IMR-90 (cell line): ENCODE data around the gene KAZALD1. TPM values are rescaled to one million over a fixed set of nuclear protein-coding genes. Genes with fewer than 3 reads are reported as not detected.

Experiments
- ATAC-seq: fragments of 200-7000 bp; cut with Tn5 transposase; 2 replicates; pipeline ENCODE4 v1.9.1; 2020; ENCODE audit warnings: low read depth, mild to moderate bottlenecking, moderate library complexity
- BruUV-seq: library from RNA; stranded (reverse); fragments of 400-500 nt; replicated peaks from 2 replicates; lab custom pipeline; 2021; lab: Mats Ljungman, UMichigan
- CTCF ChIA-PET: fragments of 300-600 bp; formaldehyde crosslinking; extraction: SDS; loops from one replicate; lab custom pipeline; 2021; ENCODE audit warnings: antibody characterized with exemption; lab: Yijun Ruan, JAX
- POLR2A ChIA-PET: fragments of 300-600 bp; sonication (Branson Sonifier 250); formaldehyde crosslinking; loops from one replicate; lab custom pipeline; 2022; ENCODE audit warnings: antibody characterized with exemption; ENCODE audit not compliant: unreplicated experiment; lab: Charles Lee
- DNase-seq: peaks from one replicate; pipeline ENCODE4 v3.0.0; 2013
- H2AFZ ChIP-seq: replicated peaks from 2 replicates; pipeline ENCODE3; 2013; ENCODE audit warnings: low read length, mild to moderate bottlenecking; ENCODE audit not compliant: poor library complexity
- H2AK5ac ChIP-seq: 2 replicates; pipeline ENCODE4 v1.6.1; 2013; ENCODE audit warnings: low read depth, low read length, inconsistent platforms
- H2AK9ac ChIP-seq: replicated peaks from 2 replicates; pipeline ENCODE3; 2013; ENCODE audit warnings: mild to moderate bottlenecking, low read depth, low read length, moderate library complexity; ENCODE audit not compliant: poor library complexity
- H2BK120ac ChIP-seq: 2 replicates; pipeline ENCODE4 v1.6.1; 2013; ENCODE audit warnings: low read depth, low read length, inconsistent platforms
- H2BK15ac ChIP-seq: 3 replicates; pipeline ENCODE4 v1.6.1; 2013; ENCODE audit warnings: low read depth, low read length, inconsistent platforms
- H2BK20ac ChIP-seq: 2 replicates; pipeline ENCODE4 v1.6.1; 2013; ENCODE audit warnings: low read depth, mild to moderate bottlenecking, inconsistent platforms, low read length, moderate library complexity
- H2BK5ac ChIP-seq: 2 replicates; pipeline ENCODE4 v1.6.1; 2013; ENCODE audit warnings: mild to moderate bottlenecking, low read depth, low read length, inconsistent platforms; ENCODE audit not compliant: poor library complexity, severe bottlenecking
- H3K14ac ChIP-seq: replicated peaks from 2 replicates; pipeline ENCODE4 v1.6.1; 2013; ENCODE audit warnings: low read depth, low read length, inconsistent platforms
- H3K18ac ChIP-seq: 2 replicates; pipeline ENCODE4 v1.6.1; 2013; ENCODE audit warnings: low read depth, low read length, control low read depth
- H3K23ac ChIP-seq: 2 replicates; pipeline ENCODE4 v1.6.1; 2013; ENCODE audit warnings: low read depth, low read length, inconsistent platforms
- H3K27ac ChIP-seq: 2 replicates; pipeline ENCODE4 v1.5.1; 2013; ENCODE audit warnings: mild to moderate bottlenecking, control low read depth, low read length; ENCODE audit not compliant: insufficient read depth
- H3K27me3 ChIP-seq: 2 replicates; pipeline ENCODE4 v1.6.1; 2013; ENCODE audit warnings: low read length; ENCODE audit not compliant: control insufficient read depth, insufficient read depth
- H3K36me3 ChIP-seq: 2 replicates; pipeline ENCODE4 v1.6.1; 2013; ENCODE audit warnings: low read length, mixed read lengths; ENCODE audit not compliant: control insufficient read depth, insufficient read depth
- H3K4ac ChIP-seq: 2 replicates; pipeline ENCODE4 v1.6.1; 2013; ENCODE audit warnings: low read depth, low read length, inconsistent platforms
- H3K4me1 ChIP-seq: 2 replicates; pipeline ENCODE4 v1.6.1; 2013; ENCODE audit warnings: low read length, mixed read lengths; ENCODE audit not compliant: control insufficient read depth, insufficient read depth
- H3K4me2 ChIP-seq: 2 replicates; pipeline ENCODE4 v1.6.1; 2013; ENCODE audit warnings: low read depth, mild to moderate bottlenecking, control low read depth, low read length, moderate library complexity
- H3K4me3 ChIP-seq: 2 replicates; pipeline ENCODE4 v1.5.1; 2013; ENCODE audit warnings: low read depth, mild to moderate bottlenecking, control low read depth, low read length, moderate library complexity; ENCODE audit not compliant: insufficient read depth
- H3K56ac ChIP-seq: 2 replicates; pipeline ENCODE4 v1.6.1; 2013; ENCODE audit warnings: low read length, inconsistent platforms; ENCODE audit not compliant: insufficient read depth; ENCODE audit errors: extremely low read depth
- H3K79me1 ChIP-seq, 2 experiments: 2 replicates each; pipeline ENCODE4 v1.6.1; 2013; ENCODE audit warnings: low read length in 2 of 2, inconsistent platforms in 1 of 2, low read depth in 1 of 2
- H3K9ac ChIP-seq: 2 replicates; pipeline ENCODE4 v1.6.1; 2013; ENCODE audit warnings: low read depth, low read length, control low read depth
- H3K9me1 ChIP-seq: 2 replicates; pipeline ENCODE4 v1.6.1; 2013; ENCODE audit warnings: low read length, inconsistent platforms; ENCODE audit not compliant: insufficient read depth
- H3K9me3 ChIP-seq: 2 replicates; pipeline ENCODE4 v1.6.1; 2013; ENCODE audit warnings: low read length; ENCODE audit not compliant: control insufficient read depth, insufficient read depth
- H4K20me1 ChIP-seq: 2 replicates; pipeline ENCODE4 v1.6.1; 2013; ENCODE audit warnings: low read length, inconsistent platforms; ENCODE audit not compliant: insufficient read depth
- H4K5ac ChIP-seq: 2 replicates; pipeline ENCODE4 v1.6.1; 2013; ENCODE audit warnings: mild to moderate bottlenecking, low read depth, low read length, control low read depth
- H4K8ac ChIP-seq, 2 experiments: 2 replicates each; pipeline ENCODE4 v1.6.1; 2013; ENCODE audit warnings: low read depth in 2 of 2, low read length in 2 of 2, control low read depth in 1 of 2, inconsistent platforms in 1 of 2
- H4K91ac ChIP-seq: 2 replicates; pipeline ENCODE4 v1.6.1; 2013; ENCODE audit warnings: low read depth, low read length, inconsistent platforms; ENCODE audit not compliant: insufficient read depth
- BHLHE40 ChIP-seq: fragments of 150-350 bp; IDR thresholded peaks from 2 replicates; pipeline ENCODE4 v1.6.1; 2016; ENCODE audit warnings: mild to moderate bottlenecking, low read depth, low read length
- CHD1 ChIP-seq: IDR thresholded peaks from 2 replicates; pipeline ENCODE4 v1.6.1; 2012; ENCODE audit warnings: low read depth, low read length, improper control_type of control experiment
- RCOR1 ChIP-seq: IDR thresholded peaks from 2 replicates; pipeline ENCODE4 v1.6.1; 2012; ENCODE audit warnings: mild to moderate bottlenecking, low read length, improper control_type of control experiment; ENCODE audit not compliant: insufficient replicate concordance
- WGBS, 2 experiments: methylation state at CpG; one replicate each; pipeline versions ENCODE4 v1.1.5 to v1.1.7; 2013; ENCODE audit warnings: missing lambda C conversion rate in 2 of 2; ENCODE audit not compliant: insufficient read length in 1 of 2; ENCODE audit errors: extremely low coverage in 2 of 2; 5-methylcytosine and 5-hydroxymethylcytosine counted together
- dilution Hi-C: fragments of 300-500 bp; cut with HindIII; formaldehyde crosslinking; loops from one replicate; pipeline ENCODE4 v1.14.3; 2018; ENCODE audit warnings: low sequenced_read_pairs; ENCODE audit not compliant: unreplicated experiment
- in situ Hi-C: fragments of 300-500 bp; cut with MboI; formaldehyde crosslinking; loops from 3 replicates; pipeline ENCODE4 v1.14.3; 2019; ENCODE audit warnings: low sequenced_read_pairs, inconsistent platforms, mixed read lengths
- intact Hi-C: fragments of 100-400 bp; cut with micrococcal nuclease; formaldehyde crosslinking; loops from 2 replicates; pipeline ENCODE4 v1.10.0; 2022
- polyA plus RNA-seq, 3 experiments: library from polyadenylated mRNA; depleted of rRNA; stranded (reverse); fragments of >200 nt; gene quantifications; 2 replicates each; pipeline ENCODE4 v1.2.3, GENCODE V29; 2012; ENCODE audit warnings: low replicate concordance in 1 of 3
- total RNA-seq: library from RNA; depleted of rRNA; stranded (reverse); fragments of >200 nt; gene quantifications from 2 replicates; pipeline ENCODE4 v1.2.3, GENCODE V29; 2012
- TF ChIP-seq, protein P1 (sequence below): fragments of 150-350 bp; IDR thresholded peaks from 2 replicates; pipeline ENCODE4 v1.6.1; 2017; ENCODE audit warnings: mild to moderate bottlenecking, antibody characterized with exemption, low read length, low read depth

KAZALD1 gene
- total and polyA plus RNA-seq, 2 of the 4 experiments (the other 2 are of a cell fraction) = 9.1 to 18.6 TPM

DNA sequence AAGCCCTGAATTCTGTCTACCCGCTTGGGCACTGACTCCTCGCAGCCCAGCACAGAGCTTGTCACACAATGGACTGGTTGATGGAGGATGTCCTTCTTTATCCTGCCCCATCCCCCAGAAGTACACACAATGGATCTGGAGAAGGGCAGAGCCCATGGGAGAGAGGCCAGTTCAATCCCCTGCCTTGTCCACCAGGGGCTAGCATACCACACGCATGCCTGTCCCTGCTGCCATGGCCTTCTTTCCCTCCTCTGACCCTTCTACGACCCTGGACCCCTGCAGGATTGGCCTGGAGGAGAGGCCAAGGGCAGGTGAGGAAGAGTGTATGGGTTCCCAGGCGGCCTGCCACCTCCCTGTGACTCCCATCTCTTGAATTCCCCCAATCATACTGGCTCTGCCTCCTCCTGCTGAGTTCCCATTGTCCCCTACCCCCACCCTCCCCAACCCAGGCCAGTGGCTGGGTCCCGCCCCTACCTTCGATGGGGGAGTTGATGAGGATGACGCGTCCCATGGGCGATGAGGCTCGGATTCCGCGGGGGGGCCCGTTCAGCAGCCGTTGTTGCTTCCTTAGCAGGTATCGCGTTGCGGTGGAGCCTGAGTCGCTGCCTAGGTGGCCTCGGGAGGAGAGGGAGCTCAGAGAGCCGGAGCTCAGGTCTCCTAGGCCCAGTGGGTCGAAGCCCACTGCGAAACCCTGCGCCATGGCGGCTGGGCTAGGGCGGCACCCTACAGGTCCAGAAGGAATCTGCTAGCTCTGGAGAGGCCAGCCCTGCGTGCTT, 32.1 kb upstream of the KAZALD1 start (continued):
- no peak for TF ChIP-seq BHLHE40

- no TSS peak for BruUV-seq
- peak overlapping the region; percentile 87 for H3K4me2 ChIP-seq
- H2BK120ac ChIP-seq = no peak overlapping the region
- H3K18ac ChIP-seq = no peak overlapping the region
- H3K14ac ChIP-seq = 0 out of 2 replicates have a peak overlapping the region, but pooled peaks have one; percentile 45
- intact Hi-C loops (loop anchor here (5.0 kb wide), 1 partner anchor 37 kb away; no protein-coding TSS in a partner anchor), dilution Hi-C loops (no loop called here), in situ Hi-C loops (no loop called here)
- ATAC-seq (no peak), DNase-seq (no peak)
- no peak overlapping the region for H4K5ac ChIP-seq
- H2BK15ac ChIP-seq = no peak overlapping the region
- peaks cover 26% of the 10 kb centered on the region for H4K20me1 ChIP-seq
- H3K27me3 ChIP-seq = peaks cover 2% of the 10 kb centered on the region; the same call in 1 of the 2 replicates
- TF ChIP-seq BHLHE40 (no peak), CHD1 (no peak), RCOR1 (no peak)
- TF ChIP-seq, protein P1, sequence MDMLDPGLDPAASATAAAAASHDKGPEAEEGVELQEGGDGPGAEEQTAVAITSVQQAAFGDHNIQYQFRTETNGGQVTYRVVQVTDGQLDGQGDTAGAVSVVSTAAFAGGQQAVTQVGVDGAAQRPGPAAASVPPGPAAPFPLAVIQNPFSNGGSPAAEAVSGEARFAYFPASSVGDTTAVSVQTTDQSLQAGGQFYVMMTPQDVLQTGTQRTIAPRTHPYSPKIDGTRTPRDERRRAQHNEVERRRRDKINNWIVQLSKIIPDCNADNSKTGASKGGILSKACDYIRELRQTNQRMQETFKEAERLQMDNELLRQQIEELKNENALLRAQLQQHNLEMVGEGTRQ = no peak
- ChIA-PET CTCF (interaction anchor here (0.6 to 2.1 kb wide), 5 partner anchors 11 to 30 kb away, joined by 3 to 7 read pairs (median 4); no protein-coding TSS in a partner anchor), POLR2A (interaction anchor here (0.5 kb wide), 1 partner anchor 48 kb away, joined by 3 read pairs; no protein-coding TSS in a partner anchor)
- peak overlapping the region; percentile 60 for H3K4me3 ChIP-seq
- H3K9me3 ChIP-seq = no peaks in the 10 kb centered on the region
- H3K9ac ChIP-seq = peak overlapping the region; percentile 27; the same call in 1 of the 2 replicates
- no peak overlapping the region for H2BK5ac ChIP-seq
- H3K23ac ChIP-seq = no peak overlapping the region
- H3K4ac ChIP-seq = no peak overlapping the region
- no peak overlapping the region for H4K91ac ChIP-seq
- no peak overlapping the region for H3K56ac ChIP-seq
- H3K9me1 ChIP-seq = peaks cover 2% of the 10 kb centered on the region; the same call in 1 of the 2 replicates
- H2AFZ ChIP-seq = peak overlapping the region; percentile 99
- no peak overlapping the region for H2AK5ac ChIP-seq
- no peak overlapping the region for H3K27ac ChIP-seq
- H3K79me1 ChIP-seq = peaks cover 10 to 47% of the 10 kb centered on the region in 2 experiments; a peak in 3 of 4 replicates
- WGBS, 2 experiments = 0% methylated on average over 11 of the region's 25 CpGs; no CpG with 5 or more reads in 1 of the 2 experiments
- peaks cover 2% of the 10 kb centered on the region for H3K4me1 ChIP-seq
- no peak overlapping the region for H2BK20ac ChIP-seq
- H2AK9ac ChIP-seq = peak overlapping the region; percentile 97
- H3K36me3 ChIP-seq = peaks cover 10% of the 10 kb centered on the region
- H4K8ac ChIP-seq = peak overlapping the region in 1 of 2 experiments; percentile 69; a peak in 2 of 4 replicates
These were observed 31.2 kb upstream of the KAZALD1 start for GRCh38 chr10:101030496-101031127.
